ENCODE results near the gene BORCS6. TPM values are rescaled to one million over a fixed set of nuclear protein-coding genes. Genes with fewer than 3 reads are reported as not detected.

BORCS6 gene
- total and polyA plus RNA-seq, 2 of the 13 experiments (the other 11 are each of a cell fraction or from before 2014, with no cell fraction given) = 2.0 to 5.1 TPM

DNA sequence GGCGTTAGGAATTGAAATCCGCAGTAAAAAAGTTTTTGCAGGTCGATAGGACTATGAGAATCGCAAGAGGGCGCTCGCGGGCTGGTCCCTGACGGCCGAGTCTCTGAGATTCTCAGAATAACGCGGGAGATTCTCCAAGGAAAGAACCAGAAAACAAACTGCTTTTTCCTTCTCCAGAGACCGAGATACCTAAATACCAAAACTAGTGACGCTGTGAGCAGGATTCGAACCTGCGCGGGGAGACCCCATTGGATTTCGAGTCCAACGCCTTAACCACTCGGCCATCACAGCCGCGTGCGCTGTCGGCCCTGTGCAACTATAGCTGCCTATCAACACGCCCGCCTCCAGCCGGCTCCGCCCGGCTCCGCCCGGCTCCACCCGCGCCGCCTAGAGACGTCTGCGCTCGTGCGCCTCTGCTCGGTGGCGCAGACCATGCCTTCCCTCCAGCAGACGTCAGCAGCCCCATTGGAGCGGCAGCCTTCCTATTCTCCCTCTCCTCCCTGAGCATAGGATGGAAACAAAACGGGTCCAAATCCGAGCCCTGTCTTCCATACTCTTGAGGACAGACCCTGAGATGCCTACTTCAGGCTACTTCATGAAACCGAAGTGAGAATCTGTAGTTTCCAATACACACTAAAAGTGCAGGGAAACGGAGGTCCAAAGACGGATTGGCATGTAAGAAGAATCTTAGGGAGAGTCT is 51.2 kb downstream of the BORCS6 start (continued):
- TF ChIP-seq FOSL1 (CRISPR knock-in tag; IDR thresholded peaks at IDR 0.05; ENCODE audit: borderline replicate concordance) (no peak), TBX3 (IDR thresholded peaks at IDR 0.05; ENCODE audit: borderline replicate concordance) (no peak), POLR2AphosphoS5 (IDR thresholded peaks at IDR 0.05; ENCODE audit: low read depth, low read length) (no peak; the same call in 1 of the 2 replicates), SMAD3 (CRISPR knock-in tag; IDR thresholded peaks at IDR 0.05) (peak; percentile 89; the same call in 1 of the 2 replicates), ZSCAN30 (CRISPR knock-in tag; IDR thresholded peaks at IDR 0.05) (0 out of 2 replicates have a peak, but pooled peaks have one; percentile 83), TAF1 (CRISPR knock-in tag; IDR thresholded peaks at IDR 0.05) (no peak; the same call in 1 of the 2 replicates), SIN3B (IDR thresholded peaks at IDR 0.05; ENCODE audit: low read length) (no peak), ZNF660 (CRISPR knock-in tag; IDR thresholded peaks at IDR 0.05; ENCODE audit: borderline replicate concordance, low read depth) (no peak), TBX2 (CRISPR knock-in tag; IDR thresholded peaks at IDR 0.05; ENCODE audit: borderline replicate concordance) (peak; percentile 89; the same call in 1 of the 2 replicates), KDM6A (CRISPR knock-in tag; IDR thresholded peaks at IDR 0.05; ENCODE audit: low read depth) (no peak), ZNF788 (CRISPR knock-in tag; IDR thresholded peaks at IDR 0.05; ENCODE audit: borderline replicate concordance) (peak; percentile 84; the same call in 1 of the 2 replicates), ZNF782 (CRISPR knock-in tag; IDR thresholded peaks at IDR 0.05; ENCODE audit: borderline replicate concordance) (no peak; the same call in 1 of the 2 replicates), ZNF143 (CRISPR knock-in tag; IDR thresholded peaks at IDR 0.05) (no peak), ZNF607 (CRISPR knock-in tag; IDR thresholded peaks at IDR 0.05; ENCODE audit: borderline replicate concordance) (peak; percentile 69), KDM2A (CRISPR knock-in tag; IDR thresholded peaks at IDR 0.05; ENCODE audit: borderline replicate concordance, low read depth) (peak; percentile 87), ZNF737 (CRISPR knock-in tag; IDR thresholded peaks at IDR 0.05; ENCODE audit: borderline replicate concordance) (peak; percentile 61; the same call in 1 of the 2 replicates), KLF13 (CRISPR knock-in tag; IDR thresholded peaks at IDR 0.05) (no peak), ZNF34 (CRISPR knock-in tag; IDR thresholded peaks at IDR 0.05; ENCODE audit: borderline replicate concordance) (no peak), ATF7 (IDR thresholded peaks at IDR 0.05) (no peak), ATF7 (CRISPR knock-in tag; IDR thresholded peaks at IDR 0.05) (0 out of 2 replicates have a peak, but pooled peaks have one; percentile 17), TCF7L2 (IDR thresholded peaks at IDR 0.05; ENCODE audit: low read depth, low read length) (no peak), CEBPG (CRISPR knock-in tag; IDR thresholded peaks at IDR 0.05) (no peak), ZNF431 (CRISPR knock-in tag; IDR thresholded peaks at IDR 0.05; ENCODE audit: borderline replicate concordance, low read depth) (no peak; the same call in 1 of the 2 replicates)
- TF ChIP-seq, protein P1, sequence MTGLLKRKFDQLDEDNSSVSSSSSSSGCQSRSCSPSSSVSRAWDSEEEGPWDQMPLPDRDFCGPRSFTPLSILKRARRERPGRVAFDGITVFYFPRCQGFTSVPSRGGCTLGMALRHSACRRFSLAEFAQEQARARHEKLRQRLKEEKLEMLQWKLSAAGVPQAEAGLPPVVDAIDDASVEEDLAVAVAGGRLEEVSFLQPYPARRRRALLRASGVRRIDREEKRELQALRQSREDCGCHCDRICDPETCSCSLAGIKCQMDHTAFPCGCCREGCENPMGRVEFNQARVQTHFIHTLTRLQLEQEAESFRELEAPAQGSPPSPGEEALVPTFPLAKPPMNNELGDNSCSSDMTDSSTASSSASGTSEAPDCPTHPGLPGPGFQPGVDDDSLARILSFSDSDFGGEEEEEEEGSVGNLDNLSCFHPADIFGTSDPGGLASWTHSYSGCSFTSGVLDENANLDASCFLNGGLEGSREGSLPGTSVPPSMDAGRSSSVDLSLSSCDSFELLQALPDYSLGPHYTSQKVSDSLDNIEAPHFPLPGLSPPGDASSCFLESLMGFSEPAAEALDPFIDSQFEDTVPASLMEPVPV (CRISPR knock-in tag; IDR thresholded peaks at IDR 0.05) = peak; percentile 55; the same call in 1 of the 2 replicates
- TF ChIP-seq, protein P2, sequence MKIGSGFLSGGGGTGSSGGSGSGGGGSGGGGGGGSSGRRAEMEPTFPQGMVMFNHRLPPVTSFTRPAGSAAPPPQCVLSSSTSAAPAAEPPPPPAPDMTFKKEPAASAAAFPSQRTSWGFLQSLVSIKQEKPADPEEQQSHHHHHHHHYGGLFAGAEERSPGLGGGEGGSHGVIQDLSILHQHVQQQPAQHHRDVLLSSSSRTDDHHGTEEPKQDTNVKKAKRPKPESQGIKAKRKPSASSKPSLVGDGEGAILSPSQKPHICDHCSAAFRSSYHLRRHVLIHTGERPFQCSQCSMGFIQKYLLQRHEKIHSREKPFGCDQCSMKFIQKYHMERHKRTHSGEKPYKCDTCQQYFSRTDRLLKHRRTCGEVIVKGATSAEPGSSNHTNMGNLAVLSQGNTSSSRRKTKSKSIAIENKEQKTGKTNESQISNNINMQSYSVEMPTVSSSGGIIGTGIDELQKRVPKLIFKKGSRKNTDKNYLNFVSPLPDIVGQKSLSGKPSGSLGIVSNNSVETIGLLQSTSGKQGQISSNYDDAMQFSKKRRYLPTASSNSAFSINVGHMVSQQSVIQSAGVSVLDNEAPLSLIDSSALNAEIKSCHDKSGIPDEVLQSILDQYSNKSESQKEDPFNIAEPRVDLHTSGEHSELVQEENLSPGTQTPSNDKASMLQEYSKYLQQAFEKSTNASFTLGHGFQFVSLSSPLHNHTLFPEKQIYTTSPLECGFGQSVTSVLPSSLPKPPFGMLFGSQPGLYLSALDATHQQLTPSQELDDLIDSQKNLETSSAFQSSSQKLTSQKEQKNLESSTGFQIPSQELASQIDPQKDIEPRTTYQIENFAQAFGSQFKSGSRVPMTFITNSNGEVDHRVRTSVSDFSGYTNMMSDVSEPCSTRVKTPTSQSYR (CRISPR knock-in tag; IDR thresholded peaks at IDR 0.05; ENCODE audit: borderline replicate concordance) = no peak
- TF ChIP-seq, protein P3, sequence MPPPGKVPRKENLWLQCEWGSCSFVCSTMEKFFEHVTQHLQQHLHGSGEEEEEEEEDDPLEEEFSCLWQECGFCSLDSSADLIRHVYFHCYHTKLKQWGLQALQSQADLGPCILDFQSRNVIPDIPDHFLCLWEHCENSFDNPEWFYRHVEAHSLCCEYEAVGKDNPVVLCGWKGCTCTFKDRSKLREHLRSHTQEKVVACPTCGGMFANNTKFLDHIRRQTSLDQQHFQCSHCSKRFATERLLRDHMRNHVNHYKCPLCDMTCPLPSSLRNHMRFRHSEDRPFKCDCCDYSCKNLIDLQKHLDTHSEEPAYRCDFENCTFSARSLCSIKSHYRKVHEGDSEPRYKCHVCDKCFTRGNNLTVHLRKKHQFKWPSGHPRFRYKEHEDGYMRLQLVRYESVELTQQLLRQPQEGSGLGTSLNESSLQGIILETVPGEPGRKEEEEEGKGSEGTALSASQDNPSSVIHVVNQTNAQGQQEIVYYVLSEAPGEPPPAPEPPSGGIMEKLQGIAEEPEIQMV (CRISPR knock-in tag; IDR thresholded peaks at IDR 0.05; ENCODE audit: low read depth) = no peak

All from HepG2 (cell line).